ENCODE measurements around the gene EYS. TPM values are rescaled to one million over a fixed set of nuclear protein-coding genes. Genes with fewer than 3 reads are reported as not detected.
"Not testable (repeated sequence)": the region's sequence is repeated elsewhere in the genome, so short reads cannot be mapped to it uniquely, and the experiment has no call there.

EYS gene
- total RNA-seq, 1 experiment from 2014 or later, result not detected

DNA sequence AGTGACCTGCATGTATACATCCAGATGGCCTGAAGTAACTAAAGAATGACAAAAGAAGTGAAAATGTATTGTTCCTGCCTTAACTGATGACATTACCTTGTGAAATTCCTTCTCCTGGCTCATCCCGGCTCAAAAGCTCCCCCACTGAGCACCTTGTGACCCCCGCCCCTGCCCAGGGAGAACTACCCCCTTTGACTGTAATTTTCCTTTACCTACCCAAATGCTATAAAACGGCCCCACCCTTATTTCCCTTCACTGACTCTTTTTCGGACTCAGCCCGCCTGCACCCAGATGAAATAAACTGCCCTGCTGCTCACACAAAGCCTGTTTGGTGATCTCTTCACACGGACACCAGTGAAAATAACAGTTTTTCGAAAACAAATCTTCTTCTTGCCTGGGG, 138.0 kb downstream of the EYS start:
- H3K4me3 ChIP-seq; H3K4me1 ChIP-seq; H3K9me3 ChIP-seq (replicated peaks); H3K27ac ChIP-seq; H3K27me3 ChIP-seq; DNase-seq; H3K36me3 ChIP-seq: not testable (repeated sequence)

DNA sequence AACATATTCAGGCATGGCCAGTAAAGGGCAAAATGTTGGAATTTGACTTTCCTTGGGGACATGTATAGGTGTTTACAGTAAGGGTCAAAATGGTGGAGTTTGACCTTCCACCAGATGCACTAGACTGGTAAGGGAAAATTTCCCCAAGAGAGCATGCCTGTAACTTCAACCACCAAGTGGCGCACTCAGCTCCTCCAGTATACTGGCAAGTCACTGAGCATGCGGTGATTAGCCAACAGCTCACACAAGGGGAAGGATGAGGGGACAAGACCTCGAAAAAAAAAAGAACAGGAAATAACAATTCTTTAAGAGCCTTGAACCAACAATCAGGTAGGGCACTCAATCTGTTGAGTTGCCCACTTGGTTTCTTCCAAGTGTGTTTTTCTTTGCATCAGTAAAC, 140.9 kb downstream of the EYS start:
- H3K4me3 ChIP-seq, result no peak overlapping the region
- H3K9me3 ChIP-seq (replicated peaks), result no peaks in the 10 kb centered on the region
- H3K36me3 ChIP-seq, result no peaks in the 10 kb centered on the region
- H3K27me3 ChIP-seq, result no peaks in the 10 kb centered on the region
- H3K27ac ChIP-seq, result no peak overlapping the region
- peak in 1 of 2 experiments; percentile 5 for DNase-seq
- H3K4me1 ChIP-seq, result no peaks in the 10 kb centered on the region

DNA sequence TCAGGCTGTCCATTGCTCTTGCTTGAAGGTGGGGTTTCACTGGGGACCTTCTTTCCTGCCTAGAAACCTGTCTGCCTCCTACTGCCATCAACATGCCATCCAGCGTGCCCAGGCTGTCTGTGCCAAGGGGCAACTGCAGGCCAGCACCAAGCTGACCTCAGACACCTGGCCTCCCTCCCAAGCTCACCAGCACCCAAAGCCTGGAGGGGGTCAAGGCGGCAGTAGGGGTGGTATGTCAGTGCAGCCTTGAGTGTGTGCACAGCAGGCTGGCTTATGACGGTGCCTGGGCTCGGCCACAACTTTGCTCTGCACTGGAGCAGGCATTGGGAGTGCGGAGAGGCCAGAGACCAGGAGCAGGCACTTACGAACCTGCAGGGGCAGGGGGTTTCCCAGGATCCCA, 149.0 kb downstream of the EYS start:
- Histone ChIP-seq H3K9me3 (replicated peaks) (no peaks in the 10 kb centered on the region; the same call in 1 of the 2 replicates), H3K36me3 (no peaks in the 10 kb centered on the region), H3K4me3 (no peak overlapping the region), H3K27ac (no peak overlapping the region), H3K27me3 (no peaks in the 10 kb centered on the region), H3K4me1 (no peaks in the 10 kb centered on the region)
- DNase-seq, result no peak

DNA sequence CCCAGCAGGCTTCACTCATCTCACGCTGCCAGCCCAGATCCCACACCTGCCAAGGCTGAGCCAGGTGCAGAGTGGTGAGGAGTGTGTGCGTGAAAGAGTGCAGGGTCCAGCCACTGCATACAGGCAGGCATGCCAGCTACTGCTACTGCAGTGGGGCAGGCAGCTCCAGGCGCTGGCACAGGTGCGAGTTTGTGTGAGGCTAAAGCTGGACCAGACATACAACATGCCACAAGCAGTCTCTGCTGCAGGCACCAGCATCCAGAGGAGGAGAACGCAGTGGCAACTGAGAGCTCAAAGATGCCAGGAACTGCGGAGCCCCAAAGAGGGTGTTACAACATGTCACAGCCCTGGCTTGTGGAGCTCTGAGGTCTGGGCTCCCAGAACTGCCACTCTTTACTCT, 149.8 kb downstream of the EYS start:
- DNase-seq, result no peak
- Histone ChIP-seq H3K27me3 (no peaks in the 10 kb centered on the region), H3K4me3 (no peak overlapping the region), H3K36me3 (no peaks in the 10 kb centered on the region), H3K27ac (no peak overlapping the region), H3K9me3 (replicated peaks) (no peaks in the 10 kb centered on the region; the same call in 1 of the 2 replicates), H3K4me1 (no peaks in the 10 kb centered on the region)

DNA sequence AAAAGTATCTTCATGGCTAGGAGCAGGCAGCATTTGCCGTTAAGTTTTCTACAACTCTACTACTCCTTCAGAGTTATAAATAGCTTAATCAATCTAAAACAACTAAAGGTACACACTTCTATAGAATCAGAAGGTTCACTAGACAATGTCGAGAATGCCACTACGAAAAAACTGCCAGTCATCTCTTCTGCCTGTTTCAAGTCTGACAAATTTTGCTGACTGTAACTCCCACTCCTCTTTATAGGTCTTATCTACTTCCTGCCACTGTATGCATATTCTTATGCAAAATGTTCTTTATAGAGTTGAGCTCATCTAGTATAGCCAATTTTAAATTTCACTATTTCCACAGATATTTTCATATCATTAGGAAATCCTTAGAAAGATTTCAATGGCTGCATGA, 160.1 kb downstream of the EYS start:
- H3K9me3 ChIP-seq (replicated peaks), result no peaks in the 10 kb centered on the region
- no peaks in the 10 kb centered on the region for H3K27me3 ChIP-seq
- H3K36me3 ChIP-seq, result no peaks in the 10 kb centered on the region
- no peak overlapping the region for H3K27ac ChIP-seq
- H3K4me3 ChIP-seq, result no peak overlapping the region
- no peaks in the 10 kb centered on the region for H3K4me1 ChIP-seq
- no peak for DNase-seq

DNA sequence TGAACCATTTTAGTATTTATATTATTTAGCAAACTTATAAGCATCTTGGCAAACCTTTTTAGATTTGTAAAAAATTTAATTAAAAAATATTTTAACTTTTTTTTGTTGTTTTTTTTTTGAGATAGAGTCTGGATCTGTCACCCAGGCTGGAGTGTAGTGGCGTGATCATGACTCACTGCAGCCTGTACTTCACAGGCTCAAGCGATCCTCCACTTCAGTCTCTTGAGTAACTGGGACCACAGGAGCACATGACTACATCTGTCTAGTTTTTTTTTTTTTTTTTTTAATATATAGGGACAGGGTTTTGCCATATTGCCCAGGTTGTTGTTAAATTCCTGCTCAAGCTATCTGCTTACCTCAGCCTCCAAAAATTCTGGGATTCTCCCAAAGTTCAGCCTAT, 161.1 kb downstream of the EYS start:
- no peak for DNase-seq
- H3K4me1 ChIP-seq, result no peaks in the 10 kb centered on the region
- no peaks in the 10 kb centered on the region for H3K36me3 ChIP-seq
- H3K27ac ChIP-seq, result no peak overlapping the region
- H3K27me3 ChIP-seq, result no peaks in the 10 kb centered on the region
- no peak overlapping the region for H3K4me3 ChIP-seq
- no peaks in the 10 kb centered on the region for H3K9me3 ChIP-seq (replicated peaks)

DNA sequence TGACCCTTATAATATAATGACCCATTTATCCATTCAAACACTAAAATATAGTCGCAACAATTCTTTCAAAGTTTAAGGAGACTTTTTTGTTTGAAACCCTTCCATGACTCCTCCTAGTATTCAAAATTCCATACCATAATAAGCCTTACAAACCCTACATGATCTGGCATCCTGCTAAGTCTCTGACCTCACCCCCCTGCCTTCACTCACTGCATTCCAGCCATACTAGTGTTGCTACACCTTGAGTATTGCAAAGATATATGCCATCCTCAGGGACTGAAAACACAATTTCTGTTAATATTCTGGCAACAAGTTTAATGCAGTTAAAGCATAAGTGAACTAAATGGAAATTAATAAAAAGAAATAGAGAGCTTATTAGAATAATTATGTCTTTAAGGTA, 168.4 kb downstream of the EYS start:
- Histone ChIP-seq H3K4me1 (no peaks in the 10 kb centered on the region), H3K9me3 (replicated peaks) (no peaks in the 10 kb centered on the region), H3K36me3 (no peaks in the 10 kb centered on the region), H3K27ac (no peak overlapping the region), H3K27me3 (no peaks in the 10 kb centered on the region), H3K4me3 (no peak overlapping the region)
- no peak for DNase-seq

DNA sequence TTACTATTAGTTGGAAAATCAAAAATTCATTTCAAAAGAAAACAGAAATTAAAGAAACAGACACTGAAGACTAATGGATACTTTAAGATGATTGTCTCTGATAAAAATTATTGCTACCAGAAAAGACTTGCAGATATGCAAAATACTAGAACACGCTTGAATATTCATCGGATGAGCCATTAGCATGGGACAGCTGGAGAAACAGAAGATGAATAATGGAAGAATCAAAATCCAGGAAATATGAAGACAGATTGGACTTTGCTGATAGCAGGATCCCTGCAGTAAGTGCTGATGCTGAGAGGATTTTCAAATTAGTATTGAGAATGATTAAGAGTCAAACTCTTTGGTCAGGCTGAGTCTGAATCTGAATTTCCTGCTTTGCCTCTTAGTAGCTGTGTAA, 169.4 kb downstream of the EYS start:
- DNase-seq, result no peak
- no peaks in the 10 kb centered on the region for H3K27me3 ChIP-seq
- no peak overlapping the region for H3K27ac ChIP-seq
- H3K4me3 ChIP-seq, result no peak overlapping the region
- H3K9me3 ChIP-seq (replicated peaks), result no peaks in the 10 kb centered on the region
- no peaks in the 10 kb centered on the region for H3K4me1 ChIP-seq
- no peaks in the 10 kb centered on the region for H3K36me3 ChIP-seq

DNA sequence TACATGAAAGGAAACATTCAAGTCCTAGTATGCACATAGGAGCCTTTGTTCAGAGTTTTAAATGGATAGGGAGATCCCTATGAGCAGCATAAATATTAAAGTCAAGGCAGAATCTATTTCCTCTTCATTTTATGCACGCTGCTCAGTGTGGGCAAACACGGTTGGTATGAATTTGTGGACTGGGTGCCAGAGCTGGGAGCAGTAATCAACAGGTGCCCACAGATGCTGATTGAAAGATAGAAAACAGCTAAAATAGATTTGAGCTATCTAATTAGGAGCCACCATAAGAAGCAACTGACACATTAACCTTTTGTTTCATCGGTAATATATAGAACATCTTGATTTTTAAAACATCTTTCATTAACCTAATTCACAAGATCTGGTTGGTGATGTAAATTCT, 175.5 kb downstream of the EYS start:
- DNase-seq, result no peak
- H3K27ac ChIP-seq, result no peak overlapping the region
- H3K4me3 ChIP-seq, result no peak overlapping the region

DNA sequence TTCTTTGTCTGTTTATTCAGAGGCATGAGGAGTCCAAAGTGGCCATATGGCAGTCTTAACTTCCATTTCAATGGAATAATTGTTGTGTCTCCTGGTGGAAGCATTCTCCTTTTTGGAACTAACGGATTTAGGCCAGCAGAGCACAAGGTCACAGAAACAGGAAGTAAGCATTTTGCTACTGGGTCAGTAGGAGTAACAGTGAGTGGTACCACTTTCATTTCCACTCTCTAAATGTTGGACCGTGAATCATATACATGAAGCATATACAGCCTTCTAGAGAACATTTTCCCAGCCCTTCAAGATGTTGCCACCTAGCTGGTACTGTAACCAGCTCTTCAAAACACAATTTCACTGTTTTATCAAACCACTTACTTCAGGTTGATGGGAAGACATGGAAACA, 182.8 kb downstream of the EYS start:
- Histone ChIP-seq H3K4me3 (no peak overlapping the region), H3K27me3 (no peaks in the 10 kb centered on the region), H3K4me1 (no peaks in the 10 kb centered on the region), H3K9me3 (replicated peaks) (no peaks in the 10 kb centered on the region), H3K36me3 (no peaks in the 10 kb centered on the region), H3K27ac (no peak overlapping the region)
- no peak for DNase-seq

More for the DNA sequence above, 175.5 kb downstream of the EYS start:
- no peaks in the 10 kb centered on the region for H3K36me3 ChIP-seq
- no peaks in the 10 kb centered on the region for H3K9me3 ChIP-seq (replicated peaks)
- no peaks in the 10 kb centered on the region for H3K27me3 ChIP-seq
- no peaks in the 10 kb centered on the region for H3K4me1 ChIP-seq

DNA sequence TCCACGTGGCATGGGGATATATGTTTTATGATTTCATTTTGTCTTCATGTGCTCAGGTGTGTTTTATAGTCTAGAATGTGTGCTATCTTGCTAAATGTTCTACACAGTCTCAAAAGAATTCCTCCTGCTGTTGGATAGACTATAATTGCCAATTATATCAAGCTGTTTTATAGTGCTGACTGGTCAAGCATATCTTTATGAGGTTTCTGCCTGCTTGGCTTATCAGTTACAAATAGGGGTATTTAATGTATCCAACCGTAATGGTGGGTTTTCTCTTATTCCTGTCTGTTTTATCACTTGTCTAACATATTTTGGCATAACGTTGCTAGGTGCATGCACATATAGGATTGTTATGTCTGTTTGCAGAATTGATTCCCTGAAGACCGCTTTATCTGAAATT, 201.3 kb downstream of the EYS start:
- H3K27ac ChIP-seq, result no peak overlapping the region
- H3K4me1 ChIP-seq, result no peaks in the 10 kb centered on the region
- H3K4me3 ChIP-seq, result no peak overlapping the region
- H3K27me3 ChIP-seq, result no peaks in the 10 kb centered on the region
- DNase-seq, result no peak
- H3K36me3 ChIP-seq, result no peaks in the 10 kb centered on the region
- no peaks in the 10 kb centered on the region for H3K9me3 ChIP-seq (replicated peaks)

DNA sequence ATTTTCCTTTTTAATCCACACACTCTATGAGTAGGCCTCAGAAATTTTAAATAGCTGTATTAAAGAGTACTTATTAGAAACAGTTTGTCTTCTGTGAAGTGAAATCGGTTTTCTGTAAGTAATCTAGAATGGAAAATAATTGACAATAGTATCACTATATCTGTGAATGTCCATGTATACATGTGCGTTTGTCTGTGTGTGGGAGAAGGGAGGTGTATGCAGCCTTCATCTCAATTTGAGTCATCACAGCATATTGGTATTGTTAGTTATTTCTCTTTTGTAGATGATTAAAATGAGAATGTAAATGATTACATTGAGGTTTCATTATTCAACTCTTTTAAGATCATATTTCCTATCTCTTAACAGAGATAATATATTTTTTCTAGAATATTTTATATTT, 206.0 kb downstream of the EYS start:
- no peaks in the 10 kb centered on the region for H3K9me3 ChIP-seq (replicated peaks)
- H3K27me3 ChIP-seq, result no peaks in the 10 kb centered on the region
- H3K4me3 ChIP-seq, result no peak overlapping the region
- DNase-seq, result no peak
- no peak overlapping the region for H3K27ac ChIP-seq
- no peaks in the 10 kb centered on the region for H3K36me3 ChIP-seq
- H3K4me1 ChIP-seq, result no peaks in the 10 kb centered on the region

DNA sequence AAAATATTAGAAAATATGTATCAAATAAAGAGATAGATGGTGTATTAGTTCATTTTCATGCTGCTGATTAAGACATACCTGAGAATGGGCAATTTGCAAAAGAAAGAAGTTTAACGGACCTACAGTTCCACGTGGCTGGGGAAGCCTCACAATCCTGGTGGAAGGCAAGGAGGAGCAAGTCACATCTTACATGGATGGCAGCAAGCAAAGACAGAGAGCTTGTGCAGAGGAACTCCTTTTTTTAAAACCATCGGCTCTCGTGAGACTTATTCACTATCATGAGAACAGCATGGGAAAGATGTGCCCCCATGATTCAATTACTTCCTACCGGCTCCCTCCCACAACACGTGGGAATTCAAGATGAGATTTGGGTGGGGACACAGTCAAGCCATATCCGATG, 223.4 kb downstream of the EYS start:
- not testable (repeated sequence) for H3K9me3 ChIP-seq (replicated peaks); H3K27ac ChIP-seq; H3K36me3 ChIP-seq; H3K4me1 ChIP-seq; DNase-seq; H3K4me3 ChIP-seq; H3K27me3 ChIP-seq

DNA sequence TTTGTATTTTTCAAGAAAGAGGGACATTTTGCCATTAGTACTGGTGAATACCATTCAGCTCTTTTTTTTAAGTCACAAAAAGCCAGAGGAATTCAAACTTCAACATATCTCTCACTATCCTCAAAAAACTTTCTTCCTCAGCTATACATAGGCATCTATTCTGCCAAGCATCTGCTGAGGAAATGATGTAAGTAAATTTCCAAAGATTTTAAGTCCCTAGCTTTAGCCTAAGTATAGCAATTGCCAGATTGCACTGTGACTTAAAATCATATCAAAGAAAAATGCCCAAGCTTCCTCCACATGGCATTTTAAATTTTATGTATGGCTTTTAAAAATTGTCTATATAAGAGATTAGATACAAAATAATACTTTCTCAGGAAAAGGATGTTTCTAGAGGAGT, 237.4 kb downstream of the EYS start:
- no peak for DNase-seq
- Histone ChIP-seq H3K36me3 (no peaks in the 10 kb centered on the region), H3K27me3 (no peaks in the 10 kb centered on the region), H3K27ac (no peak overlapping the region), H3K4me1 (no peaks in the 10 kb centered on the region), H3K9me3 (replicated peaks) (no peaks in the 10 kb centered on the region), H3K4me3 (no peak overlapping the region)

DNA sequence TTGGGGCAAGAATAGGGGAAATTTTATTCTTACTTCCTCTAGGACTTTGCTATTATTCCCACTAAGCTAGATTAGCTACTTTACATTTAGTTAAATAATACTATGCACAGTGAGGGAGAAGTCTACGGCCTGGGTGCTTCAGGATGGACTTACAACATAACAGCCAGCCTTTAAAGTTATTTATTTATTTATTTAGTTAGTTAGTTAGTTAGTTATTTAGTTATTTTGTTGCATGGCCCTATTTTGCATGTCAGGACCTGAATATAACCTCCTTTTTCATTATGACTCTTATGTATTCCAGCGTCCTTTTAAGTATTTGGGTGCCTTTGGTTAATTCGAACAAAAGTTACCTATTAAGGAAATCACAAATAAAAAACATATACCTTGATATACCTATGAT, 238.7 kb downstream of the EYS start:
- Histone ChIP-seq H3K27ac (no peak overlapping the region), H3K36me3 (no peaks in the 10 kb centered on the region), H3K4me1 (no peaks in the 10 kb centered on the region), H3K27me3 (no peaks in the 10 kb centered on the region), H3K4me3 (no peak overlapping the region), H3K9me3 (replicated peaks) (no peaks in the 10 kb centered on the region)
- DNase-seq, result no peak

DNA sequence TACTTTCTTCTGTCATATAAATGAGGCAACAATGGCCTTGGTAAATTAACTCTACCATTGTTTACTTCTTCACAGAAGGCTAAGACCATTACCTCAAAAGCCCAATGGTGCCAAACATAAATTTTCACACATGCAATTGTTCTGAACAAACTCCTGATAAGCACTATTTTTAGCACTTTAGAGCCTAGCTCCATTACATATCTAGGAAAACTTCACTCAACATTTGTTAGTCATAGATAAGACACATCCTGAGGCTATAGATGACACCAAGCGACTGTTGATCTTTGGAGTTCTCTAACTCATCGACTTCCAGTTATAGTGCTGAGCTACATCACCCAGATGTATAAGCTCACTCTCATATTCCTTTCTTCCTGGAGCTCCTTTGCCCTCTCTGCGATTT, 245.9 kb downstream of the EYS start:
- no peak overlapping the region for H3K4me3 ChIP-seq
- no peak for DNase-seq
- H3K27ac ChIP-seq, result no peak overlapping the region
- no peaks in the 10 kb centered on the region for H3K4me1 ChIP-seq
- H3K9me3 ChIP-seq (replicated peaks), result no peaks in the 10 kb centered on the region
- H3K36me3 ChIP-seq, result no peaks in the 10 kb centered on the region
- no peaks in the 10 kb centered on the region for H3K27me3 ChIP-seq

DNA sequence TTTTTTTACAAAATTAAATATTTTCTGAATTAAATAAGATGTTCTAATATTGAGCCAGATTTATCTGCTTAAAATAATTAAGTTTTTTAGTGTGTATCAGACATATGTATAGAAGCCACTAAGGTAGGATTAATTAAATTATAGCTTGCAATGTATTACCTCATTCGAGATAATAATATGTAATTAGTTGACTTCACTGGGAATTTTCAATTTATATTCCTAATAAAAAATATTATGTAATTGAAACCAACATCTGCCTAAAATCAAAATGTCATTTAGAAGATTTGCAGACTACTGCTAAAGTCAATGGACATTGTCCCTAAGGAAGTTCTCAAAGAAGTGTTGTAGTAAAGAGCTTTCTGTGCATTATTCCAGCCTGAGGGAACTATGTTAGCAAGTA, 254.7 kb downstream of the EYS start:
- Histone ChIP-seq H3K27ac (no peak overlapping the region), H3K4me3 (no peak overlapping the region), H3K9me3 (replicated peaks) (no peaks in the 10 kb centered on the region), H3K36me3 (no peaks in the 10 kb centered on the region), H3K27me3 (no peaks in the 10 kb centered on the region; the same call in 1 of the 2 replicates), H3K4me1 (no peaks in the 10 kb centered on the region)
- no peak for DNase-seq

All from SJCRH30 (cell line).